Fibroblast of skin of left quadriceps (primary cell): Measurements from ENCODE around the gene RBBP8NL.

Source experiments
- DNase-seq, 2 experiments: peaks; one replicate each; pipeline ENCODE4 v3.0.0-alpha.2; 2013; ENCODE audit warnings: low read depth in 2 of 2

Gene RBBP8NL

DNA sequence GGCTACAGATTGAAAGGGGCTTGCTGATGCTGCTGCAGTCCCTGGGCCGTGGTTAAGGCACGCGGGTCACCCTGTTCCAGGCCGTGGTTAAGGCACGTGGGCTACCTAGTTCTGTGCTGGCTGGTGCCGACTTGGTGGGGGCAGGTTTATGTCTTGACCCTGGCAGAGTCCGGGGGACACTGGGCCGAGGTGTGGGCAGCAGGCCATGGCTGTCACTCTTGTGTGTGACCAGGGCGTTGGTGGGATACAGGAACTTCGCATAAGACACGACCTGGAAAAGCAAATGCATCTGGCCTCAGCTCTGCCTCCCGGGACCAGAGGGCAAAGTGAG, 34.0 kb downstream of the RBBP8NL start:
- no peak for DNase-seq

DNA sequence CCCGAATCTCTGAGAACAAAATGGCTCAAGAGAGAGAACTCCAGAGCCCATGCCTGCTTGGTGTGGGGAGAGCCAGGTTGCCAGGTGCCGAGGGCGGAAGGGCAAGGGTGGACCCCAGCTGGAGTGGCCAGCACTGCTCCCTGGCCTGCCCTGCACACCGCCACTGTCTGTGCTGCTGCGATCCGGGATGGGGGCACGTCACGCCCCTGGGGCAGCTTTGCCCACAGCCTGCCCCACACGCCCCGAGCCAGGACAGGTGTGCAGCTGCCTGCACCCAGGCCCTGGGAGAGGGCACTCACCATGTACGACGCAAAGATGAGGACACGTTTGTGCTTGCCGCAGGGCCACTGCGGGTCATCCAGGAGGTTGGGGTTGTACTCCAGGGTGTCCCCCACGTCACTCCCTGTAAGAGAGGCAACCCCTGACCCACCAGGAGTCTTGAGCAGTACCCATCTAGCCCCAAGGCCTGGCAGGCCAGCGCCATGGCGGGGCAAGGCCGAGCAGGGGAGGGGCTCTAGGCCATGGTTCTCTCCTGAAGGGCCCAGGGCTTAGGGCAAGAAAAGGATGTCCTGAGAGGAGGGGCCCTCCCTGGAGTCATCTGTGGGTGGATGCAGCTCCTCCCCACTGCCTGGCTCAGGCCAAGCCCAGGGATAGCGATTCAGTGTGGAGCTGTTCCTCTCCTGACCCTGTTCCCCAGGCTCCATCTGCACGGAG, 34.6 kb downstream of the RBBP8NL start:
- no peak for DNase-seq

- DNase-seq = no peak
These were observed 35.3 kb downstream of the RBBP8NL start for GRCh38 chr20:62392077-62392418.

DNA sequence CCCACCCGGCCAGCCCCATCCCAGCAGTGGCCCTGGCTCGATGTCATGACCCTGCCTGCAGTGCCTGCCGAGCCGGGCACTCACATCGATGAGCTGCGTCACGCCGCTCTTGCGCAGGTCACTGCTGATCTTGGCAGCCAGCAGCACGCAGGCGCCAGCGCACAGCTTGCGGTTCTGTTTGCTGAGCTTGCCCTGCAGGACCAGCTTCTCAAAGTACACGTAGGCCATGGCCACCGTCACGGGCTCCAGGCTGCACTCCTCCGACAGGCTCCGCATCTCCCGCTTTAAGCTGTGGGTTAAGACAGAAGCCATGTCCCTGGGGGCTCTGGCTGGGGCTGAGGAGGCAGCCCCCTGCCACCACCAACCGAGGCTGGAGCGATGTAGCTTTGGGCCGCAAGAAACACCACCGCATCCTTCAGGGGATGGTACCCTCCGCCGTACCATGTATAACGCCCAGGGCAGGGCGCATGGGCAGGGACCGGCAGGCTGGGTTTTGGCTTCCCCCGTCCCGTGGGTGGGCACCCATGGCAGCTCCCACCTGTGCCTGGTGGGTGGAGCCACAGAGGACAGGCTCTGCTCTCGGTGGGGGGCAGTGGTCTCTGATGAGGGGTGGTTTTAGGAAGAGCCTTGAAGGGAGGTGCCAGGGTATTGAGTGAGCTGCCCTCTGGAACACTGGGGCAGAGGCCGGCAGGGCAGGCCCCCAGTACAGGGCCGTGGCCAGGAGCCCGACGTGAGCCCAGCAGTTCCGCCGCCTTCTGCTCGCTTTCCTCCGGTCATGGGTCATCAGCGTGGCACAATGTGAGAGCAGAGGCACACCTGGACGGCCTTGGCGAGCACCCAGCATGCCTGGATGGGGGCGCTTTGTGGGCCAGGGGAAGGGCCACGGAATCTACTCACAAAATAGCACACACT, 35.9 kb downstream of the RBBP8NL start:
- DNase-seq = no peak

DNA sequence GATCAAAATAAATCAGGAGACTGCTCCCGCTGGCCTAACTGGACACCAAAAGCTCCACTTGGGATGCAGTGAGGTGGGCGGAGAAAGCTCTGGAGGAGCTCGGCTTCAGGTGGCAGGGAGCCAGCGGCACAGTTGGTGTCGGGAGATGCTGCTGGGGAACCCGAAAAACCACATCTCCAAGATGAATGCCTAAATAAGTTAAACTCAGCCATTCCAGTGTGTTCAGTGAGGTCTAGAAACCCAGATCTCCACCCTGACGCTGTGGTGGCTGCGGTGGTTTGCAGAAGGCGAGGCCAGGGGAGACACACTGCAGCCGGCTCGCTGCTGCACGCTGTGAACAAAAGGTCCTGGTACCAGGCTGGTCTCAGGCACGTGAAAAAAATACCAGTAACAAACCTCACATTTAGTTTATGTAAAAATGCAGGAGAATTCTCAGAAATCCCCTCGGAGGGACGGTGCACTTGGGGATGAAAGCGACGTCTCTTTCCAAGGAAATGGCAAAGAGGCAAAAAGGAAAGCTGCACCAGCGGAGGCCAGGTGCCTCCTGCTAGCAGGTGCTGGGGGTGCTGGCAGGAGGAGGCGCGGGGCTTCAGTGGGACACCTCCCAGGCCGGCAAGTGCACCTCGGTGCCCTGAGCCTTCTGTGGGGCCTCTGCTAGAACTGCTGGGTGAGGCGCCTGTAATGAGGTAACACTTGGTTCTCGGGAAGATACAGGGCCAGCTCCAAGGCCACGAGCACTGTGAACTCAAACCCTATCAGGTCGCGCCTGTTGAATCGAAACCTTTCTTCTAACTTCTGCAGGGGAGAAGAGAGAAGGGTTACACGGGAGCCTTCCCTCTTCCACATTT, 36.8 kb downstream of the RBBP8NL start:
- no peak for DNase-seq

DNA sequence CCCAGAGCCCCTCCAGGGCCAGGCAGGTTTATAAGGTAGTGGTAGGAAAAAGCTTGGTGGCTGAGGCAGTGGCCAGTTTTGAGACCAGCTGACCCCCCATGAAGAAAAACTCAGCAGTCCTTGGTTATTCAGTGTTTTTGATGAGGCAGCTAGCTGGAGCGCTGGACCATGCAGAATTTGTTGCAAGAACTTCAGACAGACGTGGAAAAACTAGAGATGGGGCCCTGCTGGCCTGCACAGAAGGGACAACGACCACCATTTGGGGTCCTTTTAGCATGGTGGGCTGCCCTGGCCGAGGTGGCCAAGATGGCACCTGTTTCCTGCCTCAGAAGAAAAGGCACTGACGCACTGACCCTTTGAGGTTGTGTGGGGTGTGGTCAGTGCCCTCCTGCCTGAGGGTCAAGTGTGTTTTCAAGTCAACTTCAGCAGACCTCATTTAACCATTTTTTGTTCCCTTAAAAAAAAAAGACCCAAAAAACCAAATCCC, 37.7 kb downstream of the RBBP8NL start:
- DNase-seq = no peak

DNA sequence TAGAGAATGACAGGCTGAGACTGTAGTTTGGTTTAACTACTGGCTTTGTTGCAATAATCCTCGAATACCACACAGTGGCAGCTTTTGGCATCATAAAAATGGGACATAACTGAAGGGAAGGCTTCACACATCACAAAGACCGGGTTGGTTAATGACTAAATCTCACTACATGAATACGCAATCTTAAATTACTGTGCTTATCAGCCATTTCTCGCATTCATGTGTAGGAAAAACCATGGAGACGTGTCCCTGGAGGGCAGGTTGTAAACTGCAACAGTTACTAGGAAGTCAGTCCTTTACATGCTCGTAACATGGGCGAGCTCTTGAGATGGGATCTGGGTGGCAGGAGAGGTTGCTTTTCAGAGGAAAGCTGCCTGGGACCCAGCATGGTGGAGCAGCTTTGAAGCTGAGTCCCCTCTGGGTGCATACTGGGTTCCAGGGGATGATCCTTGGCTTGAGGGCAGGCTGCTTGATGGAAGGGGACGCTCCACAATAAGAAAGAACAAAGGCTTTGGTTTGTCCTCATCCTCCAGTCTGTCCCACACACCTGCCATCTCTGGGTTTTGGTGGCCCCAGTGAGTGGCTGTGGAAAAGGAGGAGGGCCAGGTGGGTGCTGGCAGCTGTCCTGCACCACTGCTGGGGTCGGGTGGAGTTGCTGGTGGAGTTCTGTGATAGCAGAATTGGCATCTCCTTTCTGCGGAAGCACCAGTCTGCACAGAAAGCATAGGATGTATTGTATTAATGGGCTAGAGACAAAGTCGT, 38.3 kb downstream of the RBBP8NL start:
- no peak for DNase-seq

- no peak for DNase-seq
These were observed 39.3 kb downstream of the RBBP8NL start for GRCh38 chr20:62387933-62388635.

DNA sequence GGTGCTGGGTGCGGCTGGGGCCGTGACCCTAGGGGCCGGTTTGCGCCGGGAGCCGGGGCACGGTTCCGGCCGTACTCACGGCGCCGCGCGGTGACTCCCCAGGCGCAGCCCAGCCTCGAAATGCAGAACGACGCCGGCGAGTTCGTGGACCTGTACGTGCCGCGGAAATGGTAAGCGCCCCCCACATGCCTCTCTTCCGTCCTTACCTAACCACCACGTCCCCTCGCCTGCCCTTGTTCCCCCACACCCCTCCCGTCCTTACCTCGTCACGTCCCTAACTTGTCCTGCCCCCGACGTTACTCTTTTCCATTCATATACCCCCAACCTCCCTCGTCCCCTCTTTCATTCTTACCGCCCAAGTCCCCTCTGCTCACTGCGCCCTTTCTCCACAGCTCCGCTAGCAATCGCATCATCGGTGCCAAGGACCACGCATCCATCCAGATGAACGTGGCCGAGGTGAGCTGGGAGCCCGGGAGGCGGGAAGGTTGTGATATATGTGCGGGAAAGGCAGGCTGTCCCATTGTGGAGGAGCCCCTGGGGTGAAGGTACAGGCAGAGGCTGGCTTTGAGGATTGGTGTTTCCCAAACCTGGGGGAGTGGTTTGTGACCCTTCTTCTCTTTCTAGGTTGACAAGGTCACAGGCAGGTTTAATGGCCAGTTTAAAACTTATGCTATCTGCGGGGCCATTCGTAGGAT, 40.0 kb downstream of the RBBP8NL start:
- DNase-seq = no peak

DNA sequence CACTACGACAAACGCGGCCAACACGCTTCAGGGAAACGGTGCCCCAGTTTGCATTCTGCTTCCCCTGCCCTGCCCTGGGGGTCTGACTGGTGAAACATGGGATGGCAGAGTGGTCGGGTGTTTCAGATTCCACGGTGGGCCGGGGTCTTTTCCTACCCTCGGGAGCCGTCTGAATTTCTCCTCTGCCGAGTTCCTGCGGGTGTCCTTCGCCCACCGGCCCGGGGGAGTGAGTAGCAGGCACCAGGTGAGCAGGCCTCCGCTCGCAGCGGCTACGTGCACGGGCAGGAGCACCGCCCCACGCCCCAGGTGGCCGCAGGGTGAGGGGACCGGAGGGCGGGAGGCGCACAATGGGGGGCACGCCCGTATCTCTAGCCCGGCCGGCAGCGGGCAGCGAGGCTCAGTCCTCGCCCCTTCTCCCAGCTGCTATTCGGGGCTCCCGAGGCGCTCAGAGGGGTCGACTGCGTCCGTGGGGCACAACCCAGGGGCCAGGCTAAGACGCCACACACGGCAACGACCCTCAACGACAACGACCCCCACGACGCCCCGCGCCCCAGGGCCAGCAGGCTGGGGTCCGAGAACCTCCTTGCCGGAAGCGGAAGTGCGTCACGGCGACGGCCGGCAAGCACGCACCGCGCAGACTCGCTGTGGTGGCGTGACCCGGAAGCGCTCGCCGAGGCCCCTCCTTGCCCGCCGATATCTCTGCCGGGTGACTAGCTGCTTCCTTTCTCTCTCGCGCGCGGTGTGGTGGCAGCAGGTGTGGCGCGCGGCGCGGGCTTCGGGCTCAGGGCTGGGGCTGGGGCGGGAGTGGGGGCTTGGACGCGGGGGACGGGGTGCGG, 40.7 kb downstream of the RBBP8NL start, which contains the start of gene RPS21:
RPS21 (plus strand) TSS at position 721 of the 836 bp plus-strand sequence. CDS start 236 bp downstream, outside the sequence.
- DNase-seq = peak; percentile 60 to 70

GRCh38 chr20:62382306-62383198, 44.8 kb downstream of the RBBP8NL start:
- DNase-seq = peak; percentile 22 to 29

- DNase-seq = no peak
These were observed 45.5 kb downstream of the RBBP8NL start for GRCh38 chr20:62381842-62382241.

- no peak for DNase-seq
These were observed 46.0 kb downstream of the RBBP8NL start for GRCh38 chr20:62381202-62381797.

DNA sequence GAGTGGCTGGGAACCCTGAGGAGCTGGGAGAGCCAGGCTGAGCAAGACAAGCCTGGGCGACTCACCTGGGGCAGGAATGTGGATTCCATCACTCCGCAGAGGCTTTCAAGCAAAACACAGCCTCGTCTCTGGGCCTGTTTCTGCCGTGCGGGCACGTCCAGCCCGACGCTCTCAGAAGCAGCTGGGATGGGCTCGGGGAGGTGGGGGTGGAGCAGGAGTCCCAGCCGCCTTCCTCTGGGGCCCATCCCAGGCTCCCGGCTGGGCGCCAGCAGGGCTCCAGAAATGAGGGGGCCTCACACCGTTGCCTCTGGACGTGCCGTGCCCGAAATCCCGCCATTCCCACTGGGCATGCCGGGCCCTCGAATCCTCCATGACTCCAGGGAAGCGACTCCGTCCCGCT, 49.1 kb downstream of the RBBP8NL start:
- no peak for DNase-seq

GRCh38 chr20:62377615-62378178, 49.6 kb downstream of the RBBP8NL start:
- DNase-seq = no peak

DNA sequence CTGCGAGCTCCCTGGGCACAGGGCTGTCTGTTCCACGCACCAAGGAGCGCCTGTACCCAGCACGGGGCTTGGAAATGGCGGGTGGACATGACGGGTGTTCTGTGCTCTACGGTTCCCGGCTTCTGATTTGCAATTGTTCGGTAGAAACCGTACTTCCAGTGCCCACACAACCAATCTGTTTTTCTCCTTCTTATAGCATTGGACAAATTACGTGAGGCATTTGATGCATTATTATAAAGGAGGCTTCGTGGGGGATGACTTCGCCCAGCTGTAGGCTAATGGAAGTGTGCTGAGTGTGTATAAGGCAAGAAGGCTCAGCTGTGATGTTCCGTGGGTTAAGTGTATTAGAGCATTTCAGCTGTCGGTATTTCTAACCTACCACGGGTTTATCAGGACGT, 50.3 kb downstream of the RBBP8NL start:
- DNase-seq = no peak
